ENCODE data around the gene SPDYA.

DNA sequence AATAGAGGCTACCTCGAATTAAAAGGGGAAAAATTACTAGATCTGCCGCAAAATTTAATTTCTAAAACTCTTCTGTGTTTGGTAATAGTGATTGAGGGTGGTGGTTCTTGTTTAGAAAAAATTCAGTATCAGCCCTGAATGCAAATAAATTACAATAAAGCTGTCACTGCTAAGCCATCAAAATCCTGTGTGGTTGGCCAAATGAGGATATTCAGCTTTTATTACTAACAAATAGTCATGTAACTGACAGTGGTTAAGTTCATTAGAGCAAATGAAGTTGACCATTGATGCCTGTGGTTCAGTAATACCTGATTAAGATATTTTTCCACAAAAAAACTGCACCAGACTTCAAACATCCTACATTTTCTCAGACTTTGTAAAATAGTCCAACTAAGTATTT, 44.6 kb upstream of the SPDYA start:
- TF ChIP-seq, protein P1, sequence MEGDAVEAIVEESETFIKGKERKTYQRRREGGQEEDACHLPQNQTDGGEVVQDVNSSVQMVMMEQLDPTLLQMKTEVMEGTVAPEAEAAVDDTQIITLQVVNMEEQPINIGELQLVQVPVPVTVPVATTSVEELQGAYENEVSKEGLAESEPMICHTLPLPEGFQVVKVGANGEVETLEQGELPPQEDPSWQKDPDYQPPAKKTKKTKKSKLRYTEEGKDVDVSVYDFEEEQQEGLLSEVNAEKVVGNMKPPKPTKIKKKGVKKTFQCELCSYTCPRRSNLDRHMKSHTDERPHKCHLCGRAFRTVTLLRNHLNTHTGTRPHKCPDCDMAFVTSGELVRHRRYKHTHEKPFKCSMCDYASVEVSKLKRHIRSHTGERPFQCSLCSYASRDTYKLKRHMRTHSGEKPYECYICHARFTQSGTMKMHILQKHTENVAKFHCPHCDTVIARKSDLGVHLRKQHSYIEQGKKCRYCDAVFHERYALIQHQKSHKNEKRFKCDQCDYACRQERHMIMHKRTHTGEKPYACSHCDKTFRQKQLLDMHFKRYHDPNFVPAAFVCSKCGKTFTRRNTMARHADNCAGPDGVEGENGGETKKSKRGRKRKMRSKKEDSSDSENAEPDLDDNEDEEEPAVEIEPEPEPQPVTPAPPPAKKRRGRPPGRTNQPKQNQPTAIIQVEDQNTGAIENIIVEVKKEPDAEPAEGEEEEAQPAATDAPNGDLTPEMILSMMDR (conservative IDR thresholded peaks at IDR 0.05), result no peak
- TF ChIP-seq ZFX (IDR thresholded peaks at IDR 0.05), result no peak

Measured in C4-2B (cell line).